ENCODE measurements around the gene GNA15.

GNA15 gene

DNA sequence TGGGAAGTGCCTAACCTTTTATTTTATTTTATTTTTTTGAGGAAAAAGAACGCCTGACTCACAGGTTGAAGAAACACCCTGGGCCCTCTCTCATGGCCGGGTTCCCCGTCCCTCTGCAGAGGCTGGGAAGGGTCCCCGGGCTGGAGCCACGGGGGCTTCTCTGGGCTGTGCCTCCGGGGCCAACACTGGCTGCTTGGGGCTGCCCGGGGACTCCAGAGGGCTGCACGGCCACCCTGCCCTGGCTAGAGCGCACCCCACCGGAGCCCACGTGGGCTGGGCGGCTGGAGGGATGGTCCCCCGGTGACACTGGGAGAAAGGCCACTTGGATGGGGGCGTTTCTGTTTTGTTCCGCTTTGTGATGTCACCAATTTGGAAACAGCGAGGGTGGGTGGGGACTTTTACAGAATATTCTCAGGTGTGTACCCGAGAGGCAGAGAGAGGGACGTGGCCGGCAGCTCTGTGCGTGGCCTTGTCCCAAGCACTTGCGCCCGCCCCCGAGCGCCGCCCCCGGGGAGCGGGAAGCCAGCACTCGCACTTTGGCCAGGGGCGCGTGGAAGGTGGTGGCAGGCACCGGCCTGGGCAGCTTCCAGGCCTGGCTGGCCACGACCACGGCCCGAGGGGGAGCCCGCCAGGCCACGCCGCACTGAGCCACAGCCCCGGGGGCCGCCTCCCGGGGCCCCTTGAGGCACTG, 13.9 kb upstream of the GNA15 start:
- DNase-seq, result no peak

DNA sequence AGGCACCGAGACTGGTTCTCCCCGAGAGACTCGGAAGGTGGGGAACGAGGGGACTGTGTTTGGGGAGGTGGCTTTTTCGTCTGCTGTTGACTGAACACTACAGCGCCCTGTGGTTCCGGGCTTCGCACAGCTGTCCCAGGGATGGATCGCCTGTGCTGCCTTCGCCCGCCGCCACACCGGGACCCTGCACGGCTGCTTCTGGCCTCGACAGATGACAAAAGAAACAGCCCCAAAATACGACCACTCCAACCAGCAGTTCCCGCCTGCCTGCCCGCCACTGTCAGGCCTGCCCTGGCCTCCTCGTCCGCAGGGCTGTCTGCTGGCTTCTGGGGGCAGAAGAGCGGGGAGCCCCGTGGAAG, 13.3 kb upstream of the GNA15 start:
- no peak for DNase-seq

DNA sequence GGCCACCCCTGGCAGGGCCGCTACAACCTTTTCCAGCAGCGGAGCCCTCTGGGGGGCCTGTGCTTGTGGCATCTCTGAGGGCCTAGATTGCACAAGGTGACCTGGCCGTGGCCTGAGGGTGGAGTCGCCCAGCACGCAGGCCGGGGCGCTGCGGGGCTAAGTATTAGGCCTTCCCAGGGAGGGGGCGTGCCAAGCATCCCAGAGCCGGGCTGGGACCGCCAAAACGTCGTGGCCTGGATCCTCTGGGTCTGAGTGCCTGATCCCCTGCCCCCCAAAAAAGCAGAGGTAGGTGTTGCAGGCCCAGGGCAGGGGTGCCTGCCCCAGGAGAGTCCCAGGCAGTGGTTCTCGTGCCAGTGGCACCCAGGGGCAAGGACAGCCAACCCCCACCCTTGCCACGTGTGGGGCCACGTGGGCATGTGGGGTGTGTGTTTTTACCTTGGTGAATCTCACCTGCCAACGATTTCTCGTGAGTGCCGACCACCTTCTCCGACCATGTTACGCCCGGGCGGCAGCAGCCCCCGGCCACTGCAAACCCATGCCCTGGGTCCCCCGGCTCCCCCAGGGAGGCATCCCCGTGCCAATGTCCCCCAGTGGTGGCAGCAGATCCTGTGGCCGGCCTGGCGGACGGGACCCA, 12.6 kb upstream of the GNA15 start:
- no peak for DNase-seq

DNA sequence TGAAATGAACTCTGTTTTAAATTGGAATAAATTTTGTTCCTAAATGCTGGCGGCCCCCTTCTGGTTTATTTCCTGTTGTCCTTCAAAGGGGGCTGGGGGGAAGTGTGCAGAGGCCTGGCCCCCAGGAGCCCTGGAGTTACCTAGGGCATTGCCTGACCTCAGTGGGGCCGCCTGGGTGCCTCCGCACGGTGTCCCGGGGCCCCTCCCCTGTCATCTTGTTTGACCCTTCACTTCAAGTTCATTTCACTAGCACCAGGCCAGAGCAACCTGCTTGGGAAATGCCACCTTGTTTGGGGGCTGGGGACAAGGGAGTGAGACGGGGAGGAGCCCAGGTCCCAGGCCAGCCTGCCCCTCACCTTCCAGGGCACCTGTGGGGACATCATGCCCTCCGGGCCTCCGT, 11.9 kb upstream of the GNA15 start:
- DNase-seq, result no peak

DNA sequence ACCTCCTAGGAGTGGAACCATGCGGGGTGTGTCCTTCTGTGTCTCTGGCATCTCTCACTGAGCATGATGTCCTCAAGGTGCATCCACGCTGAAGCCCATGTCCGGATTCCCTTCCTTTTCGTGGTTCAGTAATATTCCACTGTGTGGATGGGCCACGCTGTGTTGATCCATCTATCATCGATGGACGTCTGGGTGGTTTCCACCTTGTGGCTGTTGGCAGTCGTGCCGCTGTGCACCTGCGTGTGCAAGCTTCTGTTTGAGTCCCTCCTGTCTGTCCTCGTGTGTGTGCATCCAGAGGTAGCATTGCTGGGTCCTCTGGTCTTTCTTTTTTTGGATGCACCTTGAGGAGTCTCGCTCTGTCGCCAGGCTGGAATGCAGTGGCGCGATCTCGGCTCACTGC, 11.2 kb upstream of the GNA15 start:
- no peak for DNase-seq

DNA sequence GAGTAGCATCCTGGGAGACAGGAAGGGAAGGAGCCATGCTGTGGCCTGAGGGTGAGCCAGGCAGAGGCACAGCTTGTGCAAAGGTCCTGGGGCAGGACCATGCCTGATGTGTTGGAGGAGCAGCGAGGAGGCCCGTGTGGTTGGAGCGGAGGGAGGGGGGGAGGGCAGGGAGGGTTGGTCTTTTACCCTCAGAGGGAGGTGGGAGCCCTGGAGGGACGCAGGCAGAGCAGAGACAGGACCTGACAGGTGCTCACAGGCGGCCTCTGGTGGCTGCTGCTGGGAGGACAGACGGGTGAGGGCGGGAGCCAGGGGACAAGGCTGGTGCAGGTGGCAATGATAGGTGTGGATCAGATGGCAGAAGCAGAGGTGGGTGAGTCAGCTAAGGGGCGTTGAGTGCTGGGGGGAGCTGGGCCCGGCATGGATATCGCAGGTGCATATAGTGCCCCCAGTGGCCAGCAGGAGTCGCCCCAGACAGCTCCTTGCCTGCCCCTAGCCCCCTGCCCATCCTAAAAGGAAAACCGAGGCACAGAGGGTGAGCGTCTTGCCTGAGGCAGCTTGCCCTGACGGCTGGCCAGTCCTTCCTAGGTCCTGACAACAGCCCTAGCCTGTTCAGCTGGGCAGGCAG, 9.8 kb upstream of the GNA15 start:
- peak; percentile 82 for DNase-seq

DNA sequence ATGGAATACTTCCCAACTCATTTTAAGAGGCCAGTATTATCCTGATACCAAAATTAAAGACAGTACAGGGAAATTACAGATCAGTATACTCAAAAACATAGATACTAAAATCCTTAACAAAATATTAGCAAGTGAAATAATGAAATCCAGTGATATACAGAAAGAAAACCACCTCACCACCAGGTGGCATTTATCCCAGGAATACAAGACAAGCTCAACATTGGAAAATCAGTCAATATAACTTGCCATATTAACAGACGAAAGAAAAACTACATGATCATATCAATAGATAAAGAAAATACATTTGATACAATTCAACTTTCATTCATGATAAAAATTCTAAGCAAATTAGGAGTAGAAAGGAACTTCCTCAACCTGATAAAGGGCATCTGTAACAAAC, 6.7 kb upstream of the GNA15 start:
- DNase-seq, result no peak

DNA sequence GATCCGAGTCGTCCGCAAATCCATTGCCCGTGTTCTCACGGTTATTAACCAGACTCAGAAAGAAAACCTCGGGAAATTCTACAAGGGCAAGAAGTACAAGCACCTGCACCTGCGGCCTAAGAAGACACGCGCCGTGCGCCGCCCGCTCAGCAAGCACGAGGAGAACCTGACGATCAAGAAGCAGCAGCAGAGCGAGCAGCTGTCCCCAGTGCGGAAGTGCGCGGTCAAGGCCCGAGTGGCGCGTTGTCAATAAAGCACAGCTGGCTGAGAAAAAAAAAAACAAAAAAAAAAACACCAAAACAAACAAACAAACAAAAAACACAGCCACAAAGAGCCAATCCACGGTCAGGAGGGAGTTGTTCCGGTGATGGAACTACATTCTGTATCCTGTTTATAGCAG, 4.7 kb upstream of the GNA15 start:
- no peak for DNase-seq

DNA sequence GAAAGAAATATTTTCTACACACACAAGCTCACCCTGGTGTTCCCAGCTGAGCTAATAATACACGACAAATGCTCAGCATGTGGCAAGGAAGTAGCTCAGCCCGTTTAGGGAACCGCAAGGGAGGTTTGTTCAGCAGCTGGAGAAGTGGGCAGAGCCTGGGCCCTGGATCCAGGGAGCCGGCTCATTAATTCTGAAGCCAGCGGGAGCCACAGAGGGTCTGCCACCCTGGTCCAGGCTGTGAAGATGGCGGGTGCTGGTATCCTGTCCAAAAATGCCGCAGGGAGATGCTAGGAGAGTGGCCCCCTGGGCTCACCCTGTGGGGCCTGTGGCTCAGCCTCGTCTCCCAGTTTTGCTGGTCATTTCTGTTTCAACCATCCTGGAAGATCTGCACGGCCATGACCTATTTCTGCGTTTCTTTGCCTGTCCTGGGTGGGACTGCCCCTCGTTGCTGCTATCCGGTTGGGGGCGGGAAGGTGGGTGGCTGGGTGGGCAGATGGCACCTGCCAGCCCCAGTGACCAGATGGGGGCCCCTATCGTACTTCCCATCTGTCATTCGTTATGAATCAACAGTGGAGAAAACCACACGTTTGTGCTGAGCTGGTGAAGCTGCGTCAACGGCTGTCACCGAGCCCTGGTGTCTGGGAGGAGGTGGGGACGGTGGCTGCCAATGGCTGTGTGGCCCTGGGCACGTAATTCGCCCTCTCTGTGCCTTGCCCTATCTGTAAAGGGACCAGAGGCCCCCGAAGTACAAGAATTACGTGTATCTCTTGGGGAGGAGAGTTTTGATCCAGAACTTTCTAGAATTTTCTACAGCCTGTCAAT, 2.7 kb upstream of the GNA15 start:
- peak; percentile 96 for DNase-seq

DNA sequence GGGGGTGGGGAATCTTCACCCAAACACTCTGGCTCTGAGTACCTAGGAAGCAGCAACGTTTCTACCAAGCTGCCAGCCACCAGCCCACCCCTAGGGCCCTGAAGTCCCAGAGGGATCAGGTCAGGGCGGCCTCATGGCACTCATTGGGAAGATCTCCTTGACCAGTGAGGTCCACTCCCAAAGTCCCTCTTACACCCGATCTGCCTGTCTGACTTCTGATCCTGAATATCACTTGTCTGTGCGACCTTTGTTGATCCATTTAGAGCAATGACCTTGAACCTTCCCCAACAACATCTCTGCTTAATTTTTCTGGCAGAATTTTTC, 2.1 kb upstream of the GNA15 start:
- no peak for DNase-seq

DNA sequence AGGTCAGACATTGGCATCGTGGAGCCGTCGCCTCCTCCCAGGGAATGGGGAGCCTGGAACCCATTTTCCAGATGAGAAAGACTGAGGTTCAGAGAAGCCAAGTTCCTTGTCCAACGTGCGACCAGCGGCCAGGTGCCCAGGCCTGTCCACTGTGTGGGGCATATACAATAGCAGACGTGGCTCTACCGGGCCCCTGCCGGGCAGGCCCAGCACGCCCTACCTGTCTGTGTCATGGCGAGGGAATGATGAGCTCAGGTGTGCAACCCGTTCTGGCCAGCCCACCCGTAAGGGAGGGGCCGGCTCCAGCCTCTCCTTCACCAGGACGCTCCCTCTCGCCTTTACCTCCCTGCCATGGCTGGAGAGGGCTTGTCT, 837 bp downstream of the GNA15 start:
- DNase-seq, result no peak

DNA sequence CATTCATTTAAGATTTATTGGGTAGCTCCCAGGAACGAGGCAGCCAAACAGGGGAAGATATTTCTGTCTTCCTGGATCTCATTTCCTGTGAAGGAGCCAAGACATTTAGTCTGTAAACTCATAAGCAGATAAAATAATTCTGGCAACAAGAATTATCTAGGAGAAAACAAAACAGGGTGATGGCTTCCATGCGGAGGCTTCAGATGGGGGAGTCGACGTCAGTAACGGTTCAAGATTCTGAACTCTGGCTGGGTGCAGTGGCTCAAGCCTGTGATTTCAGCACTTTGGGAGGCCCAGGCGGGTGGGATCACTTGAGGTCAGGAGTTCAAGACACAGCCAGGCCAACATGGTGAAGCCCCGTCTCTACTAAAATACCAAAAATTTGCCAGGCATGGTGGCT, 1.3 kb downstream of the GNA15 start:
- DNase-seq, result no peak

DNA sequence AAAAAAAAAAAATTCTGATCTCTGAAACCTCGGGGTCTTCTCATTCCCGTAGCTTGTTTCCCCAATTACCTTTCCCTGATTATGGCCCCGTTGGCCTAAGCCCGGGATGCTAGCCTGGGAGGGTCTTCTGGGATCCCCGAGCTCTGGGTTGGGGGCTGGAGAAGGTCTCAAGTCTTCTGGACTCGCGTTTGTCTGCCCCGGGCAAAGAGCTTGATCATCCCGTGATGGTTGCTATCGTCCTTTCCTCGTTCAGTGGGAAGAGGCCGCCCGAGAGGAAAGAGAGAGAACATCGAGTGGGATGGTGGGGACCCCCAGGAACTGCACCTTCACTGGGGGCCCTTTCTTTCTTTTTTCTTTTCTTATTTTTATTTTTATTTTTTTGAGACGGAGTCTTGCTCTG, 2.4 kb downstream of the GNA15 start:
- DNase-seq, result no peak

DNA sequence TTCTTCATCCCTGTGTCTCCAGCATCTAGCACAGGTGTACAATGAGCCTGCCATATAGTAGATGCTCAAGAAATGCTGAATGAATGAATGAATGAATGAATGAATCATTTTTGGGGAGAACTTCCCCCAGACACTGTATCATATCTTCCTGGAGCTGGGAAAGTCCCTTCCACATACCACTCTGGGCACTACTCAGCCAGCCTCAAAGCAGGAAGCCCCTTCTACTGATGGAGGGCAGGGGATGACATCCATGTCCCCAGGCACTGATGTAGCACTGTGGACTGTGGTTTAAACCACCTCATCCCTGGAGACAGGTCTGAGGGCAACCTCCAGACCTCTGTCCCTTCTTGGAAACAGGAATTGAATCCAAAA, 4.8 kb downstream of the GNA15 start:
- DNase-seq, result no peak

DNA sequence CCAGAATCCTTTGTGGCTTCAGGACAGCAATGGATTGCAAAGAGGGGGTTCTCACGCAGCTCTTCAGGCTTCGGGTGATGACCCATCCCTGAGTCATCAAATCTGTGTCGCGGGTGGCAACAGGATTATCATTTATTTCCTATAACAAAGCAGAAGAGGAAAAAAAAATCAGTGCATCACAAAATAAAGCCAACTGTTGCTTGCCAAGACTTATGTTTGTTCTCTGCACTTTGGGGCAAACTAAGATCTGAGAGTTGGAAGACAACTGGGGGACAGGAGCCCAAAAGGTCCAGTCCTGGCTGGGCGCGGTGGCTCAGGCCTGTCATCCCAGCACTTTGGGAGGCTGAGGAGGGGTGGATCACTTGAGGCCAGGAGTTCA, 6.4 kb downstream of the GNA15 start:
- DNase-seq, result peak; percentile 49

DNA sequence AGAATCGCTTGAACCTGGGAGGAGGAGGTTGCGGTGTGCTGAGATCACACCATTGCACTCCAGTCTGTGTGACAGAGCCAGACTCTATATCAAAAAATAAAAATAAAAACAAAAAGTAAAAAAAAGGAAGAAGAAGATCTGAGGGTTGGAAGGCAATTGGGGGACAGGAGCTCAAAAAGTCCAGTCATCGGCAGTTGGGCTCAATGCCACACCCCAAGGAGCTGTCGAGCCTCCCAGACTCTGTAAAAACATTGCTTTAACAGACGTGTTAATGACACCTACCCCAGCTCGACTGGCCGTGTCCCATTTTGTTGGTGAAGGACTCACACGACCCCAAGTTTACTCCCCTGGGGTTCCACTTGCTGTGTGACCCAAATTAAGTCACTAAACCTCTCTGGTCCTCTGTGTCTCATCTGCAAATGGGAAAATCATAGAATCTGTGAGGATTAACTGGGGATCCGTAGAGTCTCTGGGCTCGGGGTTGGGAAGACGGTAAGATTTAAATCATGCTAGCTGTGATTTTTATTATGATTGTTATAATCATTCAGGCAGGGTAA, 7.0 kb downstream of the GNA15 start:
- DNase-seq, result no peak

DNA sequence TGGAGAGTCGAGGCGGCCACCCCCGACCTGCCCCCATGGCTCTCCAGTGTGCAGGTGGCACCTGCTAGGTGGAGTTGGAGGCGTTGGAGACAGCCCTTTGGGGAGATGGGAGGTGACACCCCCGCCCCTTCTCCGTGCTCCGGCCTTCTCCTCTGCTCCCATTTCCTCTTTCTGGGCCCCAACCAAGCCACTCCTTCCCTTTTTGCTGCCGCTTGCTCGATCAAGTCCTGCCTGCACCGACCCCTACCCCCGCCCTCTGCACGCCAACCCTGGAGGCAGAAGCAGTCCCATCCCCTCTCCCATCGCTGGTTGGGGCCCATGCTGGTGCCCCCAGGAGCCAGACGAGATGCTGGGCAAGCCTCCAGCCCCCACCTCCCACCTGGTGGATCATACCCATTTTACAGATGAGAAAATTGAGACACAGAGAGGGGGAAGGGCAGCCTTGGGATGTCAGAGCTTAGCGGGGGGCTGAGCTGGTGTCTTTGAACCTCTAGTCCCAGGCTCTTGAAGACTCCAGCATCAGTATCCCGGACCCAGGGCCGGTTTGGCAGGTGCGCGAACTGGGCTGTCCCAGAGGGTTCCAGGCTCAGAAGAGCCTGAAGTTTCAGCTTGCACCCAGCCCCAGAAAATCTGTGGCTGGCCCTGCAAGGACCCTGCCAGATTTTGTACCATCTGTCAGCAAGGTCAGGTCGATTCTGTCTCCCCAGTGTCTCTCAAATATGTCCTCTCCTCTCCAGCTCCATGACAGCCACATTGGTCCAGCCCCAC, 10.3 kb downstream of the GNA15 start:
- DNase-seq, result no peak

DNA sequence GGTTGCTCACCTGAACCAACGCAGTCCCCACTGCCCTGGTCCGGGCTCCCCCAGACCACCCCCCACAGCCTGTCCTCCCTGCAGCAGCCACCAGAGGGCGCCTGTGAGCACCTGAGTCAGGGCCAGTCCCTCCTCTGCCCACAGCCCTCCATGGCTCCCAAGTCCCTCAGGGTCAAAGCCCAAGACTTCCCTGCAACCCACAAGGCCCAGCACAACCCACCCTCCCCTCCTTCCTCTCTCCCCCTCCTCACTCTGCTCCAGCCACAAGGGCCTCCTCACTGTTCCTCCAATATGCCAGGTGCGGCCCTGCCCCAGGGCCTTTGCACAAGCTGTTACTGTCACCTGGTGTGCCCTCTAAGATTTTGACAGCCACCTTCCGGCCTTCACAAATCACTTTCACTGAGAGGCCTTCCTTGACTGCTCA, 10.9 kb downstream of the GNA15 start:
- peak; percentile 60 for DNase-seq

DNA sequence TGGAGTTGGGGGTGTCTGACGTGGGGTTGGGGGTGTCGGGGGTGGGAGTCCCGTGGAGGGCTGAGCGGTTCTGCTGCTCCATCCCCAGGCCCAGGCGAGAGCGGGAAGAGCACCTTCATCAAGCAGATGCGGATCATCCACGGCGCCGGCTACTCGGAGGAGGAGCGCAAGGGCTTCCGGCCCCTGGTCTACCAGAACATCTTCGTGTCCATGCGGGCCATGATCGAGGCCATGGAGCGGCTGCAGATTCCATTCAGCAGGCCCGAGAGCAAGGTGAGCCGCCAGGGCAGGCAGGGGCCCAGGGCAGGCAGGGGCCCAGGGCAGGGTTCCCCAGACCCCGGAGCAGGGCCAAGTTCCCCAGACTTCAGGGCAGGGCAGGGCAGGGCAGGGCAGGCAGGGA, 12.7 kb downstream of the GNA15 start:
- DNase-seq, result no peak

DNA sequence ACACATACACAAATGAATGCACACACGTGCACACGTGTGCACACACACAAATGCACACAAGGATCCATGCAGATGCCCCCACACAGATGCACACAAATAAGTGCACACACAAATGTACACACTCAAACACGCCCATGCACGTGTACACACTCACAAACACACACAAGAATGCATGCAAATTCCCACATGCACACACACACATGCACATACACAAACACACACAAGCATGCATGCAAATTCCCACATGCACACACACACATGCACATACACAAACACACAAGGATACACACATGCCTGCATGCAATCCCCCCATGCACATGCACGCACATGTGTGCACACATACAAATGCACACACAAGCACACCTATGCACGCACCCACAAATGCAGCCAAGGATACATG, 13.3 kb downstream of the GNA15 start:
- no peak for DNase-seq

DNA sequence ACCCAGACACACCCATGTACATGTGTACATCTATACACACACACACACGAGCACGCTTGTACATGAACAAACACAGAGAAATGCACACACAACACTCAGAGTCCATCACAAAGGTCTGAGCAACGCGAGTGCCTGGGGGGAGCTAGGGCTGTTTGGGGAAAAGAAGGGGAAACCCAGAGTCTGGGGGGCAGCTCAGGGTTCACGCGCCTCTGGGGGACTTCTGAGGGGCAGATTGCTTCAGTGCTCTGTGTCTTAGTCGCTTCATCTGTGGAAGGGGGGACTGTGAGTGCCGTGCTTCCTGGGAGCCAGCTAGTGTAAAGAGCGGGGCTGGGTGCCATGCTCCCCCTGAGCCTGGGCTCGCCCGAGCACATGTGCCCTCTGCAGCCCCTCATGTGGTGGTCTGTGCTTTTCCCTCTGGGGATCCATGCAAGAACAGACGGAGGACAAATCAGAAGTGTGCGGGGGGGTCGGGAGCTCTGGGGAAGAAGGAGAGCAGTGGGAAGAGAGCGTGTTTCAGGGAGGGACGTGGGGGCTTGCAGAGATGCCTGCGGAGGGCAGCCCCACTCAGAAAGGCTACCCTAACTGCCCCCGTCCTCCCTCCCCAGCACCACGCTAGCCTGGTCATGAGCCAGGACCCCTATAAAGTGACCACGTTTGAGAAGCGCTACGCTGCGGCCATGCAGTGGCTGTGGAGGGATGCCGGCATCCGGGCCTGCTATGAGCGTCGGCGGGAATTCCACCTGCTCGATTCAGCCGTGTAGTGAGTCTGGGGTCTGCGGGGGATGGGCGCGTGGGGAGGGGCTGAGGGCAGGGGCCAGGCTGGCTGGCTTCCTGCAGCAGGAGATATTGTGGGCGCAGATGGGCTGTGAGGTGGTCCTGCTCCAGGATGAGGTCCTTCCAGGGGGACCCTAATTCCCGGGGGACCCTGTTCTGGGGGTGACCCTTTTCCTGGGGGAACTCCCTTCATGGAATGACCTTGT, 14.0 kb downstream of the GNA15 start:
- DNase-seq, result no peak

All from activated CD4-positive, alpha-beta T cell treated with anti-CD3 and anti-CD28 coated beads, Interleukin-2, amount 50 U/mL, for 16 hours (primary cell).